ENCODE results near the gene CCNC.

The CCNC gene, protein sequence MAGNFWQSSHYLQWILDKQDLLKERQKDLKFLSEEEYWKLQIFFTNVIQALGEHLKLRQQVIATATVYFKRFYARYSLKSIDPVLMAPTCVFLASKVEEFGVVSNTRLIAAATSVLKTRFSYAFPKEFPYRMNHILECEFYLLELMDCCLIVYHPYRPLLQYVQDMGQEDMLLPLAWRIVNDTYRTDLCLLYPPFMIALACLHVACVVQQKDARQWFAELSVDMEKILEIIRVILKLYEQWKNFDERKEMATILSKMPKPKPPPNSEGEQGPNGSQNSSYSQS
- 42.4 to 60.7 reads per million in 2 donors for total RNA-seq

DNA sequence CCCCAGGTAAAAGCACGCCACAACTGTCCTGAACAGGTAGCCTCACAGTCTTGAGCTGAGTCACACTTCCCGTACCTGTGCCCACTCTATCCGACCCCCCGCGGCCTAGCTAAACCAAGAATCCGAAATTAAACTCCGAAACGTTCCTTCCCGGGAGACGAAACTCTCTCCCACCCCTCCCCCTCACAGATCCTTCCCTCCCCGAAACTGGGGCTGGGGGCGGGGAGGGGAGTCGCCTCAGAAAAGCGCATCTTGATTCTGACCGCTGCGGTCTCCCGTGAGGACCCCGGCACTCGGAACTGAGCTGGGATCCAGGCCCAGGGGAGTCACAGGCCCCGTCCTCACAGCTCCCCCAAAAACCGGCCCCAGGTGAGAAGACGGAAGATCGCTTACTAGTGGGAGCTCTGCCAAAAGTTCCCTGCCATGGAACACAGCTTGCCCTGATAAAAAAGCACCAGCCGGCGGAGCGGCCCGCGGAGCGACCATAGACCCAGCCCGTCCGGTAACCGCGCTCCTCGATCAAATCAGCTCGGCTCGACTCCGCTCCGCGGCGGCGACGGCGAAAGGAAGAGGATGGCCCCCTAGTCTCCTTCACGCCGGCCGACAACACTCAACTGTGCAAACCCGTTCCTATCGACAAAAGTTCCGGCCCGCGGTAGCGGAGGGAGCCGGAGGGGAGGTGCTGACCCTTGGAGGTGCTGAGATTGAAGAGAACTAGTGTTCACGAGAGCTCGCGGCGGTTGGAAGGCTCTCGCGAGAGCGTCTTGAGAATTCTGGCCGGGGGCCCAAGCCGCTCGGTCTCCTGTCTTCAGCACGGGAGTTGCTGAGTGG lies at the start of gene CCNC:
TSS of gene CCNC (minus strand) at position 558 of the 831 bp plus-strand sequence. CDS start at position 425, 133 bp downstream.
- DNase-seq = peak; percentile 61 to 96 (median 84)

DNA sequence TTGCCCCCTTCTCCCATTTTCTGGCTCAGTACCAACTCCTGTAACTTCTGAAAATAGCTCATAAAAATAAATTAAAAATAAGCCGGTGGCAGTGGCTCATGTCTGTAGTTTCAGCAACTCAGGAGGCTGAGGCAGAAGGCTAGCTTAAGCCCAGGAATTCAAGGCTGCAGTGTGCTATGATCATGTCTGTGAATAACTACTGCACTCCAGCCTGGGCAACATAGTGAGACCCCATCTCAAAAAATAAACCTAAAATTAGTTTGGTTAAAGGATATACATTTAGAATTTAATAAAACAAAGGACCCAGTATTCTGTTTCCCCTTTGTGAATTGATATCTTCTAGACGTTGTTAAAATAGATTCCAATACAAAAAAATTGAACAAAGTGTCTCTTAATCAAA lies 48.7 kb upstream of the CCNC start:
- DNase-seq = no peak

DNA sequence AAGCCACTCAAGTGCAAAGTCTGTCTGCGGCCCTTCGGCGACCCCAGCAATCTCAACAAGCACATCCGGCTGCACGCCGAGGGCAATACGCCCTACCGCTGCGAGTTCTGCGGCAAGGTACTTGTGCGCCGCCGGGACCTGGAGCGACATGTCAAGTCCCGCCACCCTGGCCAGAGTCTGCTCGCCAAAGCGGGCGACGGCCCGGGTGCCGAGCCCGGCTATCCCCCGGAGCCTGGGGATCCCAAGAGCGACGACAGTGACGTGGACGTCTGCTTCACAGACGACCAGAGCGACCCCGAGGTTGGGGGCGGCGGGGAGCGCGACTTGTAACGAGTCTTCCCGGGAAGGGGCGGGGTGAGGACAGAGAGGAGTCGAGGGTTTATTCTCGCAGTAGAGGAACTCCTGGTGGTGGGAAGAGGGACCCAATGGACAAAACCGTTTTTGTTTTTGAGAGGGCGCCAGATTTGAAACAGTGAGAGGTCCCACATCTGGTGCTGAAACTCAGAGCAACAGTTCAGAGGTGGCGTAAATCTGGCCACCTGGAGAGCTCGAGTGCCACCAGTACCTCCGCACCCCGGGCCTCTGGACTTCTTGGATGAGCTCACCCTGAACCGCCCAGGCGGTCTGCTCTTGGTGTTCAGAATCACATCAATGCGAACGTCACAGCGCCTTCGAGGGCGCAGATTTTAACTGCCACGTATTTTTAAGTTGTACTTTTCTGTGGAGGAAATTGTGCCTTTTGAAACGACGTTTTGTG lies 46.1 kb upstream of the CCNC start:
- peak in 1 of 5 experiments; percentile 50 for DNase-seq

DNA sequence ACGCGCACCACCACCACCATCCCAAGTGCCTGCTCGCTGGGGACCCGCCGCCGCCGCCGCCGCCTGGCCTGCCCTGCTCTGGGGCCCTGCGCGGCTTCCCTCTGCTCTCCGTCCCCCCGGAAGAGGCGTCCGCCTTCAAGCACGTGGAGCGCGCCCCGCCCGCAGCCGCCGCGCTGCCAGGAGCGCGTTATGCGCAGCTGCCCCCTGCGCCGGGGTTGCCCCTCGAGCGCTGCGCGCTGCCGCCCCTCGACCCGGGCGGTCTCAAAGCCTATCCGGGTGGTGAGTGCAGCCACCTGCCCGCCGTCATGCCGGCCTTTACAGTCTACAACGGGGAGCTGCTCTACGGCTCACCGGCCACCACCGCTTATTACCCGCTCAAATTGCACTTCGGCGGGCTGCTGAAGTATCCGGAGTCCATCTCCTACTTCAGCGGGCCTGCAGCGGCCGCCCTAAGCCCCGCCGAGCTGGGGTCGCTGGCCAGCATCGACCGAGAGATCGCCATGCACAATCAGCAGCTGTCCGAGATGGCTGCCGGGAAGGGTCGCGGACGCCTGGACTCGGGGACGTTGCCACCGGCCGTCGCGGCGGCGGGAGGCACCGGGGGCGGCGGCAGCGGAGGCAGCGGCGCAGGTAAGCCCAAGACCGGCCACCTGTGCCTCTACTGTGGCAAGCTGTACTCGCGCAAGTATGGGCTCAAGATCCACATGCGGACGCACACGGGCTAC lies 45.4 kb upstream of the CCNC start:
- DNase-seq = peak in 2 of 5 experiments; percentile 36 to 65

DNA sequence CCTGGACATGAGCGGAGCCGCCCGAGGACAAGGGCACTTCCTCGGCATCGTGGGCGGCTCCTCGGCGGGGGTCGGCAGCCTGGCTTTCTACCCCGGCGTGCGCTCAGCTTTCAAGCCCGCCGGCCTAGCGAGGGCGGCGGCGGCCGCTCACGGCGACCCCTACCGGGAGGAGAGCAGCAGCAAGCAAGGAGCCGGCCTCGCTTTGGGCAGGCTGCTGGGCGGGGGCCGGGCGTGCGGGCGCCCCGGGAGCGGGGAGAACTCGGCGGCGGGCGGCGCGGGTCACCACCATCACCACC lies 44.9 kb upstream of the CCNC start:
- peak in 1 of 5 experiments; percentile 64 for DNase-seq

DNA sequence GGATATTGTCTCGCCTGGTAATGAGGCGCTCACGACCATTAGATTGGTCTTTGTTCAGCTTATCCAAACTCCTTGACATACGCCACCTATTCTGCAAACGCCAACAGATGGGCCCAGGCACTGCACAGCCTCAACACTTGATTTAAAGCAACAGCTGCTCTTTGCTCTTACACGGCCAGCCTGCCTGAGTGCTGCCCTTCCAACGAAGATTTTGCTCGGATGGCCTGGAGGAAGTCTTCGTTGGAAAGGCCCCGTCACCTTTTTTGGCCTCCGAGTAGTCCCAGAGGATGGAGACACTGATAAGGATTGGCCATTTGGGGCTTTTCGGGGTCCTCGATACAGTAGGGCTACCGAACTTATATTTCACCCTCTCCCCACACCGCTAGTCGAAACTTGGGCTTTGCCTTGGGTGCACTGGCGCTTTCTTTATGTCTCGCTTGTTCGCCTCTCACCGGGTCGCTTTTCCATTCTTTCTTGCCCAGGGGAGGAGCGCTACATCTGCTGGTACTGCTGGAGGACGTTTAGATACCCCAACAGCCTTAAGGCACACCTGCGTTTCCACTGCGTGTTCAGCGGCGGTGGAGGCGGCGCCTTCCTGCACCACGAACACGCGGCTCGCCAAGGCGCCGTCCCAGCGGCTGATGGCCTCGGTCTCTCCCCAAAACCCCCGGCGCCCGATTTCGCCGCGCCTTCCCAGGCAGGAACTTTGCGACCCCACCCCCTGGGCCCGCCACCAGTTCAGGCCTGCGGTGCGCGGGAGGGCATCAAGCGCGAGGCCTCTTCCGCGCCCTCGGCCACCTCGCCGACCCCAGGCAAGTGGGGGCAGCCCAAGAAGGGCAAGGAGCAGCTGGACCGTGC lies 44.3 kb upstream of the CCNC start:
- no peak for DNase-seq

DNA sequence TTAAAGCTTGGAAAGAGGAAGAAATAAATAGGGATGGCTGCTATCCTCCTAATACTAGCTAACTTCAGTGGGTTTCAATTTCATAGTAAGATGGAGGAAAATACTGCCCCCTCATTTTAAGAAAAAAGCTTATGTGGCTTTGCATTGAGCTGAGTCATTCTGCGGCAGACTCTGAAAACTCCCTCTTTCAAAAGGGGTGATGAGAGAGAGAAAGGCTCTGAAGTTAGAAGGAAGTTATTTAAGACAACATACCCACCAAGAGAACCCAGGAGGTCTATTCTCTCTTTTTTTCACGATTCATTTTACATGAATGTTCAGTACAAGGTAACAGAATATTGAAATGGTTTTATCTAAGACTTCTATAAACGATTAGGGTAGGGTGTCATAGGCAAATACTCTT lies 42.7 kb upstream of the CCNC start:
- peak in 1 of 5 experiments; percentile 62 for DNase-seq

DNA sequence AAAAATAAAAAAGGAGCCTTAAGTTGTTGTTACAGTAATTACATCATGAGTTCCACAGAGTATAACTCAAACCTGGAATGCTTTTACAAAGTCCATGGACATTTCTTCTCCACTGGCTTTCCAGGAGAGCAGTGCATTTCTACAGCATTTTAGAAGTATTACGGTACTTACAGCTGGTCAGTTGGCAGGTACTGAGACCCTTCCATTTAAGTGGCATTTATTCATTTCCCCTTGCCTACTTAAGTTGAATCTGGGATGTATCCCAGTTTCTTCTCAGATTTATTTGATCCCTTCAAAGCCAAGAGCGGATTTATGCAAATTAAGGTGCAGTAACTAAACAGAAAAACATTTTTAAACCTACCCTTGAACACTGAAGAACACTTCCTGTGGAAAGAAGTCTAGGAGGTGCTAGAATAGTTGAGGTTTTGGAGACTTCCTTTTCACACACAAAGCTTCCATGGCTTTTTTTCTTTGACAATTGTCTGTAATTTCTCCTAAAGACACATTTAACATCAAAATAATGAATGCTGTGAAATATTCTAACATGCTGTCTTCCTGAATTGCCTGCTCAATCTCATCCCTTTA lies 41.5 kb upstream of the CCNC start:
- no peak for DNase-seq

DNA sequence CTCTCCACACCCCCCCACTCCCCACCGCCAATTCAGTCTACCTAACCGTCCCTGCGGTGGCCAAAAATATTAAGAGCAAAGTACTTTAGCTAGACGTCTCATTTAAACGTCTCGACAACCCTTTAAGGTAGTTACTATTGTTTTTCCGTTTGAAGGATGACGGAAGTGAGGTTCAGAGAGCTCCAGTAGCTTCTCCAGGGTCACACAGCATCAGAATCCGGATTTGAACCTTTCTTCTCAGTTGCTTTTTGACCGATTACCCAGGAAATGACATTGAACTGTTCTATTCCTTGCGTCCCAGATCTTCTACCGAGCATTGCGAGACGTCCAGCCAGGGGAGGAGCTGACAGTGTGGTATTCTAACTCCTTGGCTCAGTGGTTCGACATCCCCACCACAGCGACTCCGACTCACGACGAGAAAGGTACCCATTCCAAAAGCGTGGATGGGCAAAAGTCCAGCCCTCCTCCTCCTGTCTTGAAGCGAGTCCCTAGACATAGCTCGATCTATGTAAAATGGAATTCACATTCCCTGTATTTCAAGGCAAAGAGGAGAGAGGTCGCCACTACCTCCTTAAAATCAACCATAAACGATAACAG lies 40.5 kb upstream of the CCNC start:
- no peak for DNase-seq

DNA sequence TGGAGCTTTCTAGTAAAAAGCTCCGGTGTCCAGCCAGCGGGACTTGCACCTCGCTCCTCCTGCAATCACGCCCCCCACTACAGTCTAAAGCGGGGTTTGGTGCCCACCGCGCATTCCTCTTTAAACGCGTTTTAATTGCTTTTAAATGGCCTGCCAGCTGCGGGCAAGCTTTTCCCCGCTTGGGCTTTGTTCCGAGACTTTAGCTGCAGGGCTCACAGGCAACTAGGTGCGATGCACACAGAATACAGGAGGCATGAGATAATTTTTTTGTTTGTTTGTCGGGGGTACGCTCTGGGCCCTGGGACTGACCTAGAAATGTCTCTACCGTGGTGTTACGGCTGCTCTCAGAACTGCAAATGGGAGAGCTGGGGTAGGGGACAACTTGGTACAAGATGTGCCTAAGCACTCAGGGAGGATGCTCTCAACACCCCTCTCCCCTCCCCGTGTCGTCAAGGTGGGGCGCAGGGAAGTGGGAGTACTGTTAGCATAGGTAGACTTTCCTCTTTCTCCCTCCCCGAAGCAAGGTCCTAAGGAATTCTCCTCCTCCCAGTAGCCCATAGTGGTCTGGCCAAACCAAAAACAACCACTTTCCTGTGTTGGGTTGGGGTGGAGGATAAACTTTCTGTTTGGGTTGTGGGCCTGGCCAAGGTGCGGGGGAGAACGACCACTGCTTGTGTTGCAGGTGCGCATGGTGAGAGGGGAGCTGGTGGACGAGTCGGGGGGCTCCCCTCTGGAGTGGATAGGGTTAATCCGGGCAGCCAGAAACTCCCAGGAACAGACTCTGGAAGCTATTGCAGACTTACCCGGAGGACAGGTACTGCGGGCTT lies 39.8 kb upstream of the CCNC start:
- no peak for DNase-seq

DNA sequence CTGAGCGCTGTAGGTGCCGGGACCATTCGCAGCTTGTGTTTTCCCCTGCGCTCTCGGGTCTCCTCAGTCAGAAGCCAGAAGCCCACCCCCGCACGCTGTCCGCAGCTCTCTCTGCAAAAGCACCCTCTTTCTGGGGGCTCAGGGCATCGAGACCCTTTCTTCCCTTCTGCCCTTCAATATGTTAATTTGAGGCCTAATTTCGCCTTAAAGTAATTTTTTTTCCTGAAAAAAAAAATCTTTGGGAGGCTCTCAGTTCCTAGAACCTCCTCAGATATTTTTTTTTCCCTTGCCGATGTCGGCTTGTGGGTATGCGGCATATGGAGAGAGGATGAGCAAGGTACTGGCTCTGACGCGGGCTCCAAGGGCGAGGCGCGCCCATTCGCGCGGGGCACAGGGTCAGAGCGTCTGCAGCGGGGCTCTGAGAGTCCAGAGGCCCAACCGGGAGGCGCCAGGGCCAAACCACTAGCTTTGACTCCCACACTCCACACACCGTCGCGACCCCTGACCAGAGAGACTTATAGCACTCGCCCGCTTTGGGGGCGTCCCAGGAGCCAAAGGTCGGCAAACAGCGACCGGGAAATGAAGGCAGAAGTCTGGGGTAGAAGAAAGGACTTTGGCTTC lies 39.1 kb upstream of the CCNC start:
- no peak for DNase-seq

DNA sequence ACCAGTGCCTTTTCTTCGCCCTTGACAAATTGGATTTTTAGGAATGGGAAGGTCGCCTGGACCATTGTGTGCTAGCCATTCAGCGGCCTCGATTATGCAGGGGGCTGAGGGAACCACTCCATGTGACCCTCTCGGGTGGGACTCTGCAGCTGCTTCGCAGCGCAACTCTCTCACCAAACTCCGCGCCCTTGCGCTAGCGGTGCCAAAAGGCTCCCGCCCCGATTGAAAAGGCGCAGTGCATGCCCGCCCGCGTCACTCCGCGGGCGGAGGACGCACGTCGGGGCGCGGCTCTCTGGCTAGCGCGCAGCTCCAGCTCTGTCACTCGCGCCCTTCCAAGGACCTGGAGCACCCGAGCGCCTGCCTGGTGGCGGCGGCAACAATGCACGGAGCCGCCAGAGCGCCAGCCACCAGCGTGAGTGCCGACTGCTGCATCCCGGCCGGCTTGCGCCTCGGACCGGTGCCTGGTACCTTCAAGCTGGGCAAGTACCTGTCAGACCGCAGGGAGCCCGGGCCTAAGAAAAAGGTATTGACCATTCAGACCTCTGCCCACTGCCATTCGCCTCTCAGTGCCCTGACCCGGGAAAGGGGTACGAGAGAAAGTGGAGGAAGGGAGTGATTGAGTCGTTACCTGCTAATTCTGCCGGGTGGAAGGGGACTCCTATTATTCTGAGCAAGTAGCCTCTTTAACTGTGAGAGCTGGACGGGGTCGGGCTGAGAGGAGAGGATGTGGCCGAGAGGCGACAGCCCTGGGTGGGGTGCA lies 38.4 kb upstream of the CCNC start, which contains the start of gene PRDM13:
TSS of gene PRDM13 (plus strand) at position 178 of the 760 bp plus-strand sequence. CDS start at position 380, 202 bp downstream.
- DNase-seq = no peak

DNA sequence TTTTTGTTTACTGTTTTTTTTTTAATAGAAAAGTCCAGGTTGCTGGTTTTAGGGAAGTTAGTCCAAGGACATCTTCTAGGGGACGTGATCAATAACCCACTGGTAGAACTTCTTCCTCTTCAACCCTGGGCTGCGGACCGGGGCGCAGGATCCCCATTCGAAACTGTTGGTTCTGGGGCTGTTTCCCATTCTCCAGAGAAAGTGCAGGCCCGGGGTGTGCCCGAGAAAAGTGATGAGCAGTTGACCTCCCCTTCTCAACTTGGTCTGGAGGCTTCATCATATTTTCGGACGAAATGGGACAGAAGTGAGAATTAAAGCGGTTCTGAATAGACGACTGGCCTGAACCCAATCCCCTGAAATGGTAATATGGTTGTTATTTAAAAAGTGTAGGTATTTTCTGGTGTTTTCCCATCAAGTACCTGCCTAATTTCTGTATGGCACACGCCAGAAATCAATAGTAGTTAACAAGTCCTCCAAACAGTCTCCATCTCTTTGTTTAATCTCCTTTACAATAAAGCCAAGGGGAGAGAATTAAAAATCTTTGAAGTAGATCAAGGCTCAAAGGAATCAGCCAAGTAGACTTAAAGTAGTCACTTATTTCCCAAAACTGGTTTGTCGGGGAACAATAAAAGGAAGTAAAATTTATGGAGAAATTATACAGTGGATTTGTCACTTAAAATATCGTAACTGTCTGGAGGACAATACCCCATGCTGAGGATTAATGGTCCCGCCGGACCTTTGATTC lies 37.6 kb upstream of the CCNC start:
- DNase-seq = no peak

DNA sequence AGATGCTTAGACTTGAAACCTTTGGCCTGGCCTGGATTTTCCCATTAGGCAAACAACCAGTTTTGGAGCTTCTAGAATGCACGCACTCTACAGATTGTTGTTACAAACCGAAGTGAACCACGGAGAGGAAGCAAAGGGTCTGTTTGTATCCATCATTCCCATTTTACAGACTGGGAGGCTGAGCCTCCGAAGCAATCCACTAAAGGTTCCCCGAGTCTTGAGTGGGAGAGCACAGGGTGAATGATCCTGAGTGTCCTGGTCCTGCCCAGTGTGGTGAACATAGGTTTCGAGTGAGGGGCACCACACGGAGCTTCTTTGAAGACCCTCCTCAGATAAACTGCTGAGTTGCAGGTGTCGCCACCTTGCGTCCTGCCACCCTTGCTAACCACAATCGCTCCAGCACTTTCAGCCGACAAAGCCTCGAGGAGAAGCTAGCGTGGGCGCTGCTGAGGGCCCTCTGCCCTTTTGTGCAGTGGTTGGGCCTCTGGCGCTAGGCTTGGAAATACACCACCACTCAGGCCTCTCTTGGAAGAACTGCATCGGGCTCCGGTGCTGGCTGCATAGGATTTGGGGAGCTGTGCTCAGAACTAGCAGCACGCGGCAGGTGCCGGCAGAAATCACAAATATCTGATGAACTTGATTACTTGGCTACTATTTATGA lies 36.7 kb upstream of the CCNC start:
- DNase-seq = no peak

DNA sequence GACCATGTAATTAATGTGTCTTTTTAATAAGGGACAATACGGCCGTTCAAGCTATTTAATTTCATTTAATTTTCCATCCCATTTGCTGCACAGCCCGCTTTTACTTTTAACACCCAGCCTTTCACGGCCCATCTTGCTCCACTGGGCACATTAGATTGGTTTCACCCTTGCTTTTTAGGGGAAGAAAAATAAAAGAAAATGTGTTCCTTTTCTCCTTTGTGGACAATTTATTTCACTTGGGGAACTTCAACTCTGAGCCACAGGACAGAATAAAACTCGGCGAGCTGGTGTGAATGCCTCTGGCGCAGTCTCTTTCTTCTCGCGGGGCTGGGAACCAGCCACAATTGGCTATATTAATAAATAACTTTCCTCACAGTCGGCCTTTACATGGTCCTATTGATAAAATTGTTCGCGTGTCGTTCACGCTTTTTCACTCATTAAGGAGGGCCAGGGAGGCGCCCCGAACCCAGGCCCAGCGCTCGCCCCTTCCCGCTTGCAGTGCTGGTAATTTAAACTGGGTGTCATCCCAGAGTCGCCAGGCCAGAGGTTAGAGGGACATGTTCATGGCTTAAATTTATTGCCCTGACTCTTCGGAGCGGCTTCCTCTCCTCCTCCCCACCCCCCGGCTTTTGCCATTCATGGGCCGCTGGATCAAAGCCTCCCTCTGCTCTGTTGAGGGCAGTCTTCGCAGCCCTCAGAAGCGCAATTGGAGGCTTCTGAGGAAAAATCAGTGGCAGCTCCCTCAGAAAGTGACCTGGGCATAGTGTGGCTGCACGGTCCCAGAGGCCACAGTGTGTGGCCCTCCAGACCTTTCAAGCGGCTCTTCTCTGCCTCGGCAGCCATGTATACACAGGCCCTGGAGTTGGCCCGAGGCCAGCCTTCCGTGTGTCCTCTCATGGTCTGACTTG lies 36.0 kb upstream of the CCNC start:
- no peak for DNase-seq
